NCI-H1694 treated with DMSO at 0.1 percent for 48 hours (cell line): Measurements from ENCODE around the gene PXK.

ENCODE experiments used
- DNase-seq: peaks from one replicate; lab custom pipeline; 2025; lab: John Stamatoyannopoulos, UW

PXK gene

DNA sequence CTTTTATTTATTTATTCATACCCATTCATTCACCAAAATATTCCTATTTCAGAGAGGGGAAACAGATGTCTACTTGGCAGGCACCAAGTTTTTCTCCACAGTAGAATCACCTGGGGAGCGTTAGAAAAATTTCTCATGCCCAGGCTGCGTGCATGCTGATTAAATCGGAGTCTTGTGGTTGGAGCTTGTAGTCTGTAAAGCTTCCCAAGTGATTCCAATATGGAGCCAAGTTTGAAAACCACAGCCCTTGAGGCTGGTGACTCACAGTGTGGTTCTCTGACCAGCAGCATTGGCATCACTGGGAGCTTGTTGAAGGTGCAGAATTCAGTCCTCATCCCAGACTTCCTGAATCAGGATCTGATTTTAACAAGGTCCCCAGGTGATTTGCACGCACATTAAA lies 51.2 kb downstream of the PXK start:
- no peak for DNase-seq

- DNase-seq = no peak
Measured at GRCh38 chr3:58384381-58385090, 51.8 kb downstream of the PXK start.

DNA sequence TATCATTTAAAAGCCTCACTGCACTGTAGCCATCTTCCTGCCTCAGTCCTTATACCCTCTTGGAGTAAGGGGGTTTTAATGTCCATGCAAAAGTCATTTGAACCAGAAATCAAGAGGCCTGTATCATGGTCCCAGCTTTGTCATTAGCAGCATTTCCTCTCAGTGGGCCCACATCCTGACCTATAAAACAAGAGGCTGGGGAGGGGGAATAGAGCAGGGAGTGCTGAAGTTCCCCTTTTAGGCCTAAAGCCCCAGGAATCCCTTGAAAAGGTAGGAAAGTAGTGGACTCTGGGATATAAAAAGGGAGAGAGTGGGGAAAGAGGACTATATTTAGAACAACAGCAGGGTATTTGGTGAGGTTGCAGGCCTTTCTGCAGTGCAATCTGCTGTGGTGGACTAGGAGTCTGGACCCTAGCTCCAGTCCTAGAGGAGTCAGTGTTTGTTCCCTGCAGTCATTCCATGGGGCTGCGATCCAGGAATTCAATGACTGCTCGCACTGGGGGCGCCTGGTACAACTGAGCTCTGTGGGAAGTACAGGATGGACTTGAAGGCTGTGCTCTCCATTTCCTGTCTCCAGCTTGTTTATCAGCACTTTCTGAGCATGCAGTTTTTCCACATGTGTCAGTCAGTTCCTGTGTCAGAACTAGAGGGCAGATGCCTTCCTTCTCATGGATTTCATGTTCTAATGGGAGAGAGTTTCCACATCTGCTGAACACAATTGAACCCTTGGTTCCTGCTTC lies 54.1 kb downstream of the PXK start:
- no peak for DNase-seq

DNA sequence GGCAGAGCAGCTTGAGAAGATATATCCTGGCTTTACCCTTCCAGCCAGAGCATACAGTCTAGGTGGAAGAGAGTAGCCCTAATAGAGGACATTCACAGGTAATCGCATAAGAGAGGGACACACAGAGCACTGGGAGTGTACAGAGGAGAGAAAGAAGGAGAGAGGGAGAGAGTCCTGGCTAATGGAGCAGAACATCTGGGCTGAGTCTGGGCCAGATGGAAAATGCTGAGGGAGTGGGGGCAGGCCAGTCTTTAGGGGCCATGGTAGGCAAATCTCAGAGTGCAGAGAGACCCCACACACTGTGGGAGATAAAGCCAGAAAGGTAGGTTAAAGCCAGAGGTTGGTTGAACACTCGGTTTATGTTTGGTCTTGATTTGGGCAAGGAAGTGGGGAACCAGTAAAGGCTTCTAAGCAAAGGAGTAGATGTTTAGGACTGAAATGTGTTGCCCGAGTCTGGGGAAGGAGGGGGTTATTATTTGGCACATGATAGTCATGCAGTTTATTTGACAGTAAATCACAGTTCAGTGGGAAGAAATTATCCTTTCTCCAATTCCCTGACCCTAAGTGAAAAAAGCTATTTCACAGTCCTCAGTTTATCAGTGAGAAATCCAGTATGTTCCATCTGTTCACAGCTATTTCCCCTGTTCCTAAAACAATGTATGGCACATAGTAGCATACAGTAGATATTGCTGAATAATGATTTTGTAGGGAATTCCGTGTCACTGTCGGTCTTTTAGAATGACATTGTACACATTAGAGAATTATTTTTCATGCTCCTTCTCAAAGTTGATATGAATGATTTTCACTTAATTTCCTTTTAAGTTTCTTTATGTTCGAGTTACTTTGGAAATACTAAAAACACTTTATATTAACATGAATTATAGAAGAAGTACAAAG lies 55.2 kb downstream of the PXK start:
- DNase-seq = no peak

GRCh38 chr3:58388550-58389091 lies 55.9 kb downstream of the PXK start:
- peak; percentile 18 for DNase-seq

GRCh38 chr3:58391156-58391865 lies 58.6 kb downstream of the PXK start:
- no peak for DNase-seq

DNA sequence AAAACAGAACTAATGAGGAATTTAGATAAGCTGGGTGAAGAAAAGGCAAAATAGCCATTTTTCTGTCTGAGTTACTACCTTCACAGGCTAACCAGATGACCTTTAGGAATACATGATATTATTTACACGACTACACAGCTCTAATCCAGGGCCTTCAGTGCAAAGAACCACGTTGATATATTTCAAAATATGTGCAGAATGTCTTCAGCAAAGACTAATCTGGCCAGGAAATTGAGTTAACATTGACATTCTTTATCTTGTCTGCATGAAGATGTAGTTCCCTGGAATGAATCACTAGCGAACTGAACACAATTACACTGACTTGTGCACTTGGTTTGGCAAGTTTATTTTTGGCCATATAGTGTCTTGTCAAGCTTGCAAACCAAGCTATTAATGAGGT lies 59.5 kb downstream of the PXK start:
- no peak for DNase-seq

- DNase-seq = no peak
Measured at GRCh38 chr3:58394339-58394738, 61.6 kb downstream of the PXK start.

GRCh38 chr3:58398669-58399333 lies 66.1 kb downstream of the PXK start:
- no peak for DNase-seq

- DNase-seq = no peak
Measured at GRCh38 chr3:58403513-58404109, 70.9 kb downstream of the PXK start.

DNA sequence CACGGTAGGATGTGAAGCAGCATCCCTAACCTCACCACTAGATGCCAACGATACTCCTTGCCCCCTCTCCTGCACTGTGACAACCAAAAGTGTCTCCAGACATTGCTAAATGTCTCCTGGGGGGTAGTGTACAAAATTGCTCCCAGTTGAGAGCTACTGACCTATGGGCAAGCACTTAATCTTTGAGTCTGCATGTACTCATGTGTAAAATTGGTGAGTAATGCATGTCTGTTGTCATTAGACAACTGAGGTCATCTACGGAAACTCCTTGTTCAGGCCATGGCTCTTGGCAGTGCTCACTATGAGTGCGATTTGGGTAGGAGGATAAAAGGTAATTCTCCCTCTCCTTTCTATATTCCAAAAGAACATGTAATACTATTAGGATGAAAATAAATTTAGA lies 71.7 kb downstream of the PXK start:
- no peak for DNase-seq

DNA sequence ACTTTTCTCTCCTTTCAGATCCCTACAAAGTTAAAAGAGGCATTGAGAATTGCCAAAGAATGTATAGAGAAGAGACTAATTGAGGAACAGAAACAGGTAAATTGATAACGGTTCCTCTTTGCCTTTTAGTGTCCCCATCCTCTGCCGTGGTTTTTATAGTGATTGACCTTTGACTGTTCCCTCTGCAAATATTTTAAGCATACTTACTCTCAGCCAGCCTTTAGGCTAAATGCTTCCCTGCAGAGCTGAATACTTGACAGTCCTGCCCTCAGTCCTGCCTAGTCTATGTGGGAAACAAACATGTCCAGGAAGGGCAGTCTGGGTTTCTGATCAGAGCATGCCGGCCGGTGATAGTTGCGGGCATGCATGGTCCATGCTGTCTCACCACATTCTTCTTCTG lies 76.2 kb downstream of the PXK start:
- DNase-seq = no peak

- no peak for DNase-seq
Measured at GRCh38 chr3:58409663-58410062, 77.0 kb downstream of the PXK start.

- DNase-seq = no peak
Measured at GRCh38 chr3:58411036-58411435, 78.3 kb downstream of the PXK start.

DNA sequence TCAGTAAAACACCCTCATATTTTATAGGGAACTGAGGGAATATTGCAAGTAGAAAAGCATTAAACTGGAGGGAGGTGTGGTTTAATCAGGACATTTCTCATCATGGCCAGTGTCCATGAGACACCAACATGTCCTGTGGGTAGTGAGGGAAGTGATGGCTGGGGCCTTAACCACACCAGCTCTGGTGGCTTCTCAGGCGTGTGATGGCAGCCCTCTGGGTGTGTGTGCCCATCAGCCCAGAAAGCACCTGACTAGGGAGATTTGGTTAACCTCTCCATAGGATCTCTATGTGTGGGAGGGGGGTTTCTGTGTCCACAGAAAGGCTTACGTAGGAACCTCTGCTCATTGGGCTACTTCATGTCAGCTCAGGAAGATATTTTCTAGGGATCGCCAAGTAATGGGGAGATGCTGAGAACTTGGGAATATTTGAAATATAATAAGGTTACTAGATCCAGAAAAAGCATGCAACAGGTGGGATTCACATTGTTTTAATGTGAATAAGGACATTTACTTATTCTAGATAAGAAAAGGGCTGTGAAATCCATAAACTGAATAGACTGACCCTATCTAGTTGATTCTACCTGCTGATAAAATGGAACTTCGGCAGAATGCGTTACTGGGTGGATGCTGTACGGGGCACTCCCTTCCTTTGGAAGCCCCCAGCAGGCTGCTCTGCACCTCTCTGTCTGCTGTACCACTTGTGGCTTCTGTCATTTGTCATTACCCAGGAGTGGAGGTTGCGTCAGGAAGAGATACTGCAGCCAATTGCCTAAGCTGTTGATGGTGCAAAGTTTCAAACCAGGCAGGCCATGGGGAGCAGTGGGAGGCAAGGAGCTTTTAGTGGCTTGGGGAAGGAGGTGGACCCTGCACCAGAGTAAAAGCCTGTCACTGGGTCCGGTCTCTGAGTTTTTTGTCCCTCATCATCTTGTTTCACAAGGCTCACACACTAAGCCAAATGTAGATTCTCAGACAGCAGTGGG lies 79.4 kb downstream of the PXK start:
- DNase-seq = no peak

- DNase-seq = peak; percentile 7
Measured at GRCh38 chr3:58414538-58415197, 82.0 kb downstream of the PXK start.

DNA sequence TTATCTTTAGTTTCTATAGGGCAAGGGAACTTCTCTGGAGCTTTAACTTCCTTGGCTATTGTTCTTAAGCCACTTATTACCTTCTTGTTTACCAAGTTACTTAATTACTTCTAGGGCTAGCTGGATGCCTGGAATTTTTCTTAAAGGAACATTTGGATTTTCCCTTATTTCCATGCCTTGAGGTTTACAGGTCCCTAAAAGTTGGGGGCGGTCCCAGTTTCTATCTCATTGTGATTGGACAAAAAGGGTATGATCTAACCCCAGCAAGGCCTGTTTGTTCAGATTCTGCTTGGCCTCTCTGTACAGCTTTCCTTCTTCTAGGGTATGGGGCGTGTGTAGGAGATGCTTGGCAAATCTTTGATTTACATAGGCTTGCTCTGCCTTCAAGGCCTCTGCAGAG lies 83.5 kb downstream of the PXK start:
- DNase-seq = no peak

GRCh38 chr3:58417075-58417474 lies 84.4 kb downstream of the PXK start:
- DNase-seq = no peak

DNA sequence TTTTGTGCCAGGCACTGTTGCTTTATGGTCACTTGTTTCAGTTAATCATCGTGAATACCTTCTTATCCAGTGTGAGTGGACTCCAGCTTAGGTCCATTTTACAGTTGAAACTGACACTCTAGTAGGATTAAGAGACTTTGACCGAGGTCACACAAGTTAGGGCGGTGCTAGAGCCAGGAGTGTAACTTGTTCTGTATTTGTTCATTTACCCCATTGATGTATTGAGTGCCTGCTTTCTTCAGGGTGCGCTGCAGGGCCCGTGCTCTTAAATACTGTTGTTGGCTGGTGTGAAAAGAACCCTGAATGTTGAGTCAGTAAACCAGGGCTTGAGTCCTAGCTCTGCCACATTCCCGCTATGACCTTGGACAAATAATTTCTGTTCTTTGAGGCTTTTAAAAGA lies 85.5 kb downstream of the PXK start:
- DNase-seq = no peak
